GOT3 (cell line): Measurements from ENCODE around the gene CAPN10.
A peak's percentile ranks its signal among the peaks of the same experiment; 100 is the strongest.

Experiments used
- DNase-seq: peaks from one replicate; lab custom pipeline; 2025; ENCODE audit warnings: mixed read lengths; lab: John Stamatoyannopoulos, UW

Gene CAPN10

GRCh38 chr2:240623531-240624010, 37.0 kb downstream of the CAPN10 start:
- no peak for DNase-seq

- DNase-seq: no peak
Measured at GRCh38 chr2:240624011-240624949, 37.7 kb downstream of the CAPN10 start.

- DNase-seq: peak; percentile 31
Measured at GRCh38 chr2:240624950-240625621, 38.6 kb downstream of the CAPN10 start, which contains the start of gene GPR35. Gene GPR35, plus strand, starts transcription at chr2:240625480. Its CDS starts 4,473 bp downstream, at chr2:240629953.

- no peak for DNase-seq
Measured at GRCh38 chr2:240626531-240627300, 40.2 kb downstream of the CAPN10 start.

- DNase-seq: no peak
Measured at GRCh38 chr2:240627736-240628506, 41.4 kb downstream of the CAPN10 start.

- no peak for DNase-seq
Measured at GRCh38 chr2:240628507-240628807, 41.9 kb downstream of the CAPN10 start.

- no peak for DNase-seq
Measured at GRCh38 chr2:240628808-240629618, 42.5 kb downstream of the CAPN10 start.

GRCh38 chr2:240629619-240629967, 43.1 kb downstream of the CAPN10 start:
- no peak for DNase-seq

- no peak for DNase-seq
Measured at GRCh38 chr2:240629968-240630770, 43.6 kb downstream of the CAPN10 start.

- DNase-seq: no peak
Measured at GRCh38 chr2:240630771-240631547, 44.4 kb downstream of the CAPN10 start.

- no peak for DNase-seq
Measured at GRCh38 chr2:240631548-240632305, 45.2 kb downstream of the CAPN10 start.

- no peak for DNase-seq
Measured at GRCh38 chr2:240632306-240632721, 45.8 kb downstream of the CAPN10 start.

- no peak for DNase-seq
Measured at GRCh38 chr2:240635121-240635997, 48.8 kb downstream of the CAPN10 start.

GRCh38 chr2:240635998-240636547, 49.5 kb downstream of the CAPN10 start:
- no peak for DNase-seq

GRCh38 chr2:240636563-240637115, 50.1 kb downstream of the CAPN10 start:
- DNase-seq: no peak

- no peak for DNase-seq
Measured at GRCh38 chr2:240637116-240637900, 50.8 kb downstream of the CAPN10 start.
